ENCODE measurements around the gene HSD3B2.
"Not testable (repeated sequence)": the region's sequence is repeated elsewhere in the genome, so short reads cannot be mapped to it uniquely, and the experiment has no call there.

The HSD3B2 gene

DNA sequence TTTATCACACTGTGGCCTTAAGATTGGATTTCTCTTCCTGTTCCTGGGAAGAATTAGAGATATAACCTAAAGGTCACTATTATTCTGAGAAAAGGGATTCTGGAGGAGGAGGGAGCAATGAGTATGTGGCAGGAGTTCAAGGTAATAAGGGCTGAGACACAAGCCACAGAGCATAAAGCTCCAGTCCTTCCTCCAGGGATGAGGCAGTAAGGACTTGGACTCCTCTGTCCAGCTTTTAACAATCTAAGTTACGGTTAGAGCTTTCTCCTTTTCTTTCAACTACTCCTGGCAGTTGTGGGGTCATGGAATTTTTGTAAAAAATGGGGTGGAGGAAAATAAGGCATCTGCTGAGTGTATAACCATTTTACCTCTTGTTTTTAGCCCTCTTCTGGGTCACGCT lies at the start of gene HSD3B2:
Gene HSD3B2, plus strand, starts transcription at position 201 of the 400 bp plus-strand sequence. CDS start 270 bp downstream, outside the sequence.
- in situ Hi-C loops (cut with HindIII; ENCODE audit: low sequenced_read_pairs): no loop called here

DNA sequence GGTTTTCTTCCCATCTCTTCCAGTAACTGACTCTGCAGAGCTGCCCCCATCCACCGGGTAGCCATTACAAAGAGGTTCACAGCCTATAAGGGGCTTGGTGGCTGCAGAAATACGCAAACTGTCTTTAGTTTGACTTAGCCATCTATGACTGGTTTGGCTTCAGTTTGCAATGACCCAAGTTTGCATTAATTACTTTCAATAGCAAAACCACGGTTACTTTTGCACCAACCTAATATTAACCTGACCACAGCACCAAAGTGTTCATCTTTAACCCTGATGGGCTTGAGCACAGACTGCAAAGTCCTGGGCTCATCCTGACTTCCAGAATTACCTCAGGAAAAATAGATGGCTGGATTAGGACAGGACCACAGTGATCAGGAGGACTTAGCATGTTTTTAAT lies 48.5 kb upstream of the HSD3B2 start:
- in situ Hi-C loops (cut with HindIII; ENCODE audit: low sequenced_read_pairs): loop anchor here (5.0 kb wide), 1 partner anchor 44 kb away; no protein-coding TSS in a partner anchor

DNA sequence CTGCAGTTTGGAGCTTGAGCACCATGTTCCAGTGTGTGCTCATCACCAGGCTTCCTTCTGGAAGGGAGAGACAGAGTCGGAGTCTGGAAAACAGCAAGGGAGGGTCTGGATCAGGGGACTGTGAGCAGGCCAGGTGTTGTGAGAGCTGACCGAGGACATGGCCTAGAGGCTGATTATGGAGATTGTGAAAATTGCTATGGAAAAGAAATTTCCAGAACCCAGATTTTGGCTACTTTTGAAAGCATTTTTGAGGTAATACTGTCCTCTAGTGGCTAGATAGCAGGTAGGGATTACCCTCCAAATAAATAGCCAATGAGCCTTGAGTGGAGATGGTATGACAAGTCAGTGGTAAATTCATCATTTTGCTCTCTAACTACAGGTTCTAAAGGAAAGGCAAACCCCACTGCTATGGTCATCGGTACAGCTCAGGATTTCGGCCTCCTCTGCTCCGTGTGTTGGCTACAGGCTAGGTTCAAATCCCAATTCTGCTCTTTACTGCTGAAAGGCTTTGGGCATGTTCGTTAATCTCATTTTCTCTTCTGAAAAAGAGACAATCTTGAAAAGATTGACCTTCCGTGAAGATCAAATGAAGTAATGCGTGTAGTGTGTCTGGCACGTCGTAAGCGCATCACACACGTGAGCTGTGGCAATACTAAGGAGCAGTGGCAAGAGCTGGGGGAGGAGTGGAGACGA lies 47.4 kb upstream of the HSD3B2 start:
- in situ Hi-C loops (cut with HindIII; ENCODE audit: low sequenced_read_pairs): loop anchor here (5.0 kb wide), 1 partner anchor 45 kb away; no protein-coding TSS in a partner anchor

DNA sequence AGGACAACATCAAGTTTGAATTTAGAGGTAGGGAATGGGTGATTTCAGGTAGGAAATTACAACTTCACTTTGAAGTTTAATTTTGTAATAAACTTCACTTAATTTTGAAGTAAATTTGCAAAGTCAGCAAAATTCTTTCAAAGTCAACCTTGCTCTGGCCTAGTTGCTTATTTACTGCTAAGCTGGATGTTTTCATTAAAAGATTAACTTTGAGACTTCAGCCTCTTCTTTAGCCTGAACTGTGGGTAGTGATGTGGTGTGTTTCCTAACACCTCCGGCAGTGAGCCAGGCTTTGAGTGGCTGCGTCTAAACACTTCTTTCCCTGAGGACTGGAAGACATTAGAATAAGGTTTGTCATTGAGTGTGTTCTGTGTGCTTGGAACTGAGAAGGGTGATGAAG lies 46.4 kb upstream of the HSD3B2 start, which contains the start of gene HAO2:
Gene HAO2, plus strand, starts transcription at position 232 of the 400 bp plus-strand sequence. CDS start 12,301 bp downstream, outside the sequence.
- in situ Hi-C loops (cut with HindIII; ENCODE audit: low sequenced_read_pairs): loop anchor here (5.0 kb wide), 1 partner anchor 46 kb away; no protein-coding TSS in a partner anchor

DNA sequence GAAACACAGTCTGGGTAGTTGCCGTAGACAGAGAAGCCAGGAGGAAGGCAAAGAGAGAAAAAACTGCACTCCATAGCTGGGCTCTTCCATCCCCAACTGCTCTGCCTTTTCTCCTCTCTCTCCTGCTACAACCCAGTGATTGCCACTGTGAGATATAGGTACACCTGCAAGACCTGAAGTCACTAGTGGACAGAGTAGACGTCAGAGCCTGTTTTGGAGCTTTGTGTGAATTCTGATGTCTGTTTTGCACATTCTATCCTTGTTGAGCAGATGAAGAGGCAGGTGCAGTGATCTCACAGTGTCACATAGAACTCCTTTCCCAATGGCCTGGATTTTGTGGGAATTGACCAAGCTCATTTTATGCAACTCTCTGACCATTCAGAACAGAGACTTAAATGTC lies 44.2 kb upstream of the HSD3B2 start:
- in situ Hi-C loops (cut with HindIII; ENCODE audit: low sequenced_read_pairs): no loop called here

DNA sequence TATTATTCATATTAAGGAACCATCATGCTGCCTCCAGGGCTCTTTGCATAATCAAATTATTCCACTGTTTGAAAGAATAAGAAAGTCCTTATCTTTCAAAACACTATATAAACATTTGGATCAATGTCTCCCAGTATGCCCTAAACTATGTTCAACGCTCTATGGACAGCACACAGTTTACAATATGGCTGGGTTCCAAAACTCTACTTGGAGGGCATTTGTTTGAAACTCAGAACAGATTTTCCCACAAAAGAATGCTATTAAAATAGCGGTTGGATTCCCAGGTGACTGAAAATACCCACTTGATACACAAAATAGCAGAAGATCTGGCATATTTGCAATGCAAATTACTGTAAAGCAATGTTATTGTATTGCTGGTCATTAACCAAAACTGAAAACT lies 43.1 kb upstream of the HSD3B2 start:
- in situ Hi-C loops (cut with HindIII; ENCODE audit: low sequenced_read_pairs): no loop called here

DNA sequence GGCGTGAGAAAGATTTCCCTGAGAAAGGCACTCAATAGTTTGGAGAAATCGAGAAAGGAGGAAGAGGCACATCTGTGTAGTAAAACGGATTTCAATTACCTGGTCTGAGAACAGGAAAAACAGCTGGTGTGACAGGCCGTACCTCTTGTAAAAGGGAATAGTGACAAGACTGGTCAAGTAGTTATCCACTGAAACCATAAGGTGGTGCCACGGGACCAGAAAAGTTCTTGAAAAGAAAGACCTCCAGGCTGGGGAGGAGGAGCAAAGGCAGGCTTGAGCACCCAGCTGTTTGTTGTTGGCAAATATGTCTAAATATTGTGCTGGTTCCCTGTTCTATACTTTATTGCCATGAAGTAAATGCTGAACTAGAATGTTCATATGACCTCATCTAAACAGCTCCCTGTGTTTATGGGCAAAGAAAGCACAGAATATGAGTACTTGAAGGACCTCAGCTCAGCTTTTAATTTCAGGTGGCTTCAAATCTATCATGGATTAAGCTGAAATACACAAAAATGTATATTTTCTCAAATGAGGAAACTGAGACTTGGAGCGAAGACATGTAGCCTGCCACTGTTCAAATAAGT lies 42.4 kb upstream of the HSD3B2 start:
- in situ Hi-C loops (cut with HindIII; ENCODE audit: low sequenced_read_pairs): no loop called here

DNA sequence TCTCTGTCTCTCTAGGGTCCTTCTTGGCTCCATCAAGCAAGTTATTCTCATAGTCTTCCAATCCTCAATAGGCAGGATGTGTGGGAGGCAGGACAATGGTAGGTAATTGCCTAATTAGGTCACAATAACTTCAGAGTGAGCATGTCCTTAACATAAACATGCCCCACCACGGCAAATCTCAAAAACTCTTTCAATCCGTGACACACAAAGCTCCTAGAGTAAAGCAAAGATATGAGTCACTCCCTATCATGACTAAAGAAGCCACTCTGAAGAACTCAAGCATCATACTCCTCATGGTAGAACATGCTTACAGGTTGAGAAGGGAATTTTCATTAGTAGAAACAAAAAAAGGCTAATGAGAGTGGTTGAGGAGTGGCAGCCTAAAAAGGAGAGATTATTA lies 41.5 kb upstream of the HSD3B2 start:
- in situ Hi-C loops (cut with HindIII; ENCODE audit: low sequenced_read_pairs): no loop called here

DNA sequence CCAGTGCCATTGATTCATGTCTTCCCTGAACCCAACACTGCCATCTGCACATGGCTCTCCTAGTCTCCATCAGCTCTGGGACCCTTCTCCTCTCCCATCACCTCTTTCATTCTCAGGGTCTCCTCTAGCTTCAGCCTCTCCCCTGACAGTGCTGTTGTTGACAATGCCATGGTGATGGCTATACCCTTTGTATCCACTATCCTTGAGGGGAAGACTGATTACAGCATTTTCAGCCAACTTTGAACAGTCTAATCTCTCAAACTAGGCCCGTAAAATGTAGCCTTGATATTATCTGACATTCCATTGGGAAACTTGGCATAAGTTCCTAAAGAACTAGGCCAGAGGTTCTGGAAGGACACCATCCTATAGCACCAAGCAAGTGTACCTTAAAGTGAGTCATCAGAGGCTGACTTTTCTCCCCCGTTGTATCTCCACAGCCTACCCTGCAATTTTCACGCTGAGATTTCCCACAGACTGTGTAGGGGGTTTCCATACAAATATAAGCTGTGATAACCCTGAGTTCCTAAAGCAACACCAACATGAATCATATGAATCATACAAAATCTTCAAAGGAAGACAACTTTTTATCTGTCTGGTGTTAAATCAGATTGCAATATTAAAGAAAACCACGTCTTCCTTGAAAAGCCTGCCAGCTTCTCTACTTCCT lies 40.6 kb upstream of the HSD3B2 start:
- in situ Hi-C loops (cut with HindIII; ENCODE audit: low sequenced_read_pairs): no loop called here

DNA sequence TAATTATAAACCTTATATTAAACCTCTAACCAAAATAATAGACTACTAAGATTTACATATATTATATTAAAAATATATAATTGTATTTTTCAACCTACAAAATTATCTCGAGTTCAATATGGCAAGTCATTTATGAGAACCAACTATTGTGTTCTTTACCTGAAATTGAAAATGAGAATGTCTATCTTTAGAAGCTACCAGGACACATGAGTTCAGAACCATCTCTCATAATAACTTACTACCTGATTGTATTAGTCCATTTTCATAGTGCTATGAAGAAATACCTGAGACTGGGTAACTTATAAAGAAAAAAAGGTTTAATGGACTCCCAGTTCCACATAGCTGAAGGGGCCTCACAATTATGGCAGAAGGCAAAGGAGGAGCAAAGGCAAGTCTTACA lies 39.6 kb upstream of the HSD3B2 start:
- in situ Hi-C loops (cut with HindIII; ENCODE audit: low sequenced_read_pairs): no loop called here

DNA sequence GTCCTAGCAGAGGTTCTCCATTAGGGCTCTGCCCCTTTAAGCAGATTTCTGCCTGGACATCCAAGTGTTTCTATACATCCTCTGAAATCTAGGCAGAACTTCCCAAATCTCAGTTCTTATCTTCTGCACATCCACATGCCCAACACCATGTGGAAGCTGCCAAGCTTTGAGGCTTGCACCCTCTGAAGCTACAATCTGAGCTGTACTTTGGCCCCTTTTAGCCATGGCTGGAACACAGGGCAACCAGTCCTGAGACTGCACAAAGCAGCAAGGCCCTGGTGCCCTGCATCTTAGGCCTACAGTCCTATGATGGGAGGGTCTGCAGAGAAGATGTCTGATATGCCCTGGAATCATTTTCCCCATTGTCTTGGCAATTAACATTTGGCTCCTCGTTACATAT lies 38.4 kb upstream of the HSD3B2 start:
- in situ Hi-C loops (cut with HindIII; ENCODE audit: low sequenced_read_pairs): no loop called here

DNA sequence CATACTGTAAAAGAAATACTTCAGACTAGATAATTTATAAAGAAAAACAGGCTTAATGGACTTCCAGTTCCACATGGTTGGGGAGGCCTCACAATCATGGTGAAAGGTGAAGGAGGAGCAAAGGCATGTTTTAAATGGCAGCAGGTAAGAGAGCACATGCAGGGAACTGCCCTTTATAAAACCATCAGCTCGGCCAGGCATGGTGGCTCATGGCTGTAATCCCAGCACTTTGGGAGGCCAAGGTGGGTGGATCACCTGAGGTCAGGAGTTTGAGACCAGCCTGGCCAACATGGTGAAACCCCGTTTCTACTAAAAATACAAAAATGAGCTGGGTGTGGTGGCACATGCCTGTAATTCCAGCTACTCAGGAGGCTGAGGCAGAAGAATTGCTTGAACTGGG lies 37.4 kb upstream of the HSD3B2 start:
- in situ Hi-C loops (cut with HindIII; ENCODE audit: low sequenced_read_pairs): not testable (repeated sequence)

DNA sequence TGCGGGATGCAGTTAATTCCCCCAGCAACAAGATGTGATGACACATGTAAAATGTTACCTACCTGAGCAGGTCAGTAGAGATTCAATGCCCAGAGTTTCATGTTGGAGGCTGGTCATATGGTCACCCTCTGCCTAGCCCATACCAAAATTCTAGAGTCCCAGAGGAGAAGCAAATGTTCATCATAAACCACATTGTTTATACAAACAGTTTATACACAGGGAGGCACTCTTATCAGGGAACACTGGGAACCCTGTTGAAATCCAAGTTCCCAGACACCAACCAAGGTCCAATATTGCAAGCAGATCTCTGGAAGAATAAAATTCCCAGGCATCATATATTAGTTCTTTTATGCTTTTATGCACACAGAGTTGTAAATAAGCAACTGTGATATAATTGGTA lies 35.8 kb upstream of the HSD3B2 start:
- in situ Hi-C loops (cut with HindIII; ENCODE audit: low sequenced_read_pairs): no loop called here

DNA sequence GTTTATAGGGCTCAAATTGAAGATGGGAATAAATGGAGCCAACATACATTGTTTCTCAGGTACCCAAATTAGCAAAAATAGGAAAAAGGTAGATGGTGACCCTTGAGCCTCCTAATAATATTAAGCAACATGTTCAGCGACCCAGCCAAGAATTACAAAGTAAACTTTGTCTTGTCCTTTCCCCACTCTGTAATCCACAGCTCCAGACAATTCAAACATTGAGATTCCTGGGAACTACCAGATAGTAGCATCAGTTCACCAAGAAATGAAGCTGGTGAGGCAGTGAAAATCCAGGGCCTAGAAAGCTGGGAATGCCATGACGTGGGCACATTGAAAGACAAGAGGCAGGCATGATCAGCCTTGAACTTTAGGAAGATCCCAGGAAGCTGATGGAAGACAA lies 34.6 kb upstream of the HSD3B2 start:
- in situ Hi-C loops (cut with HindIII; ENCODE audit: low sequenced_read_pairs): loop anchor here (5.0 kb wide), 1 partner anchor 88 kb away; no protein-coding TSS in a partner anchor

DNA sequence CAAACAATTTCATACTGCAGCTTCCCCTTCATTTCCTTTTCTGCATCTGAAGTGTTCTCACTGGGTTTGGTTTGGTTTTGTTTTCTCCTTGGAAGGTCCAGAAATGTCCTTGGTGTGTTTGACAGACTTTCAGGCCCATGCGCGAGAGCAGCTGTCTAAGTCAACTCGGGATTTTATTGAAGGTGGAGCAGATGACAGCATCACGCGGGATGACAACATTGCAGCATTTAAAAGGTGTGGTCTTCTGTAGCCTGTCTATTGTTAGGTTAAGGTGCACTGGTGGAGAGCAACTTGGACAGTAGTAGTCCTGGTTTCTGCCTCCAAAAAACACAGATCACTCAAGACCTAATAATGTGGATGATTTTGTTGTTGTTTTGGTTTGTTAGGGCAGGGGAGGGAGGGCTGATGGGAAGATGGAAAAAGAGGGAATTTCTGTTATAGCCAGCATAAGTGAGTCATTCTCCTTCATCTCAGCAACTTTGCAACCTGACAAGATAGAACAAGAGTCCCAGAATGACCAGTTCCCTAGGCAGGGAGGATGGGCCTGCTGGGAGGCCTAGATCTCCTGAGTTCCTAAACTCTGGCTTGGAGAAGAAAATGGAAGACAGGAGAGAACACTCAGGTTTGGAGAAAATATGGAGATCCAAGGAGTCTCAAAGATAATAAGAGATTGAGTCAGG lies 33.8 kb upstream of the HSD3B2 start:
- in situ Hi-C loops (cut with HindIII; ENCODE audit: low sequenced_read_pairs): loop anchor here (5.0 kb wide), 1 partner anchor 89 kb away; no protein-coding TSS in a partner anchor

DNA sequence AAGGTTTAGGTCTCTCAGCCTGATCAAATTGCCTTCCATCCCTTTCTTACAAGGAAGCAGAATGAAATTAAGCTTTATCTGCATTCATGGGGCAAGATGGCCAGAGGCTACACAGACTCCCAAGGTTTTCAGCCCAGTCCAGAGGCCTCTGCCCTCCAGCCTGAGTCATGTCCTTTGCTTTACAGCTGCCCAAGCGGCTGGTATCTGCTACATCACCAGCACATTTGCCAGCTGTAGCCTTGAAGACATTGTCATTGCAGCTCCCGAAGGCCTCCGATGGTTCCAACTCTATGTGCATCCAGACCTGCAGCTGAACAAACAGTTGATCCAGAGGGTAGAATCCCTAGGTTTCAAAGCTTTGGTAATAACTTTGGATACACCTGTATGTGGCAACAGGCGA lies 30.4 kb upstream of the HSD3B2 start:
- in situ Hi-C loops (cut with HindIII; ENCODE audit: low sequenced_read_pairs): loop anchor here (5.0 kb wide), 1 partner anchor 92 kb away; no protein-coding TSS in a partner anchor

DNA sequence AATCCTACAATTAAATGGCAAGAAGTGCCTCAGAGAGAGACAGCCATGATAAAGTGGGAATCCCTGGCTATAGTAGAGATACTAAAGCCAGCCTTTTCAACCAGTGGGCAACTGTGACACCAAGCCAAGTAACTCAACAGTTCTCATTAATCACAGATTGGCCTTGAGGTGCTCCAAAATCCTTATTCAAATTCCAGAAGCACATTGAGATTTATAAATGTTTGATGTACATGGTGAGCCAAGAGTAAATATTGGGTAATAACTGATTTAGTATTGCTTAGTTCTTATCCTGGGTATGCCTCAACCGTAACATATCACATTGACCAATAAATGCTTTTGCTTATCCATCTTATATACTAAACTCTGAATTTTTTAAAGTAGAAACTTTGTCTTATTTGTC lies 29.3 kb upstream of the HSD3B2 start:
- in situ Hi-C loops (cut with HindIII; ENCODE audit: low sequenced_read_pairs): no loop called here

DNA sequence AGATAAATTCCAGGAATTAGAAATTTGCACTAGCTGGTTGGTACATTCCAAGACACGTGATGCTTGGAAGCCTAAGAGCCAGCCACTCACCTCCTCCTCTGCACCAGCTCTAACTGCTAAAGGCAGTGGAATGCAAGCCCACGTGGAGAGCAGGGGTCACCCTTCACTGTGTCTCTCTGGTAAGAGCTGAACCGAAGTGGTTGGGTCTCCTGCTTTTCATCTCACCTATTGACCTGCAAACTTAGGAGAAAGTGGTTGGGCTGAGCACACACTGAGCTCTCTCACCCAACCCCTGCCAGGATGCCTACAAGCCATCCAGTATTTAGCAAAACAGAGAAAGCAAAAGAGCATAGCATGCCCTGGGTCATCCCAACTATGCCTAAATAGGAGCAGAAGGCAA lies 27.1 kb upstream of the HSD3B2 start:
- in situ Hi-C loops (cut with HindIII; ENCODE audit: low sequenced_read_pairs): no loop called here

DNA sequence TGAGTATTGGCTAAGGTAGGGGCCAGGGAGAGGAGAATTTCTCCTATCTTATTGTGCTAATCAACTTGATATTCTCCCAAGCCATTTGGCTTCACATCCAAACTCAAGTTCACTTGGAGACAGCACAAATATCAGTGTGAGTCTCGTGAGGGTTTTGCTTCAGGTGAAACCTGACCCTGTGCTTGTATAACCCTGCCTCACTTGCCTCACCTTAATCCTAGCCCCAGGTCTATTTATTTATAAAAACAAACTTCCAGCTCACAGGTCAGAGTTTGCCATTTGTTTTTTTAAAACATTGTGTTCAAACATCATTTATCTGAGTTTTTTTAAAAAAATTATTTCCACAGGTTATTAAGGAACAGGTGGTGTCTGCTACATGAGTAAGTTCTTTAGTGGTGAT lies 26.5 kb upstream of the HSD3B2 start:
- in situ Hi-C loops (cut with HindIII; ENCODE audit: low sequenced_read_pairs): no loop called here

DNA sequence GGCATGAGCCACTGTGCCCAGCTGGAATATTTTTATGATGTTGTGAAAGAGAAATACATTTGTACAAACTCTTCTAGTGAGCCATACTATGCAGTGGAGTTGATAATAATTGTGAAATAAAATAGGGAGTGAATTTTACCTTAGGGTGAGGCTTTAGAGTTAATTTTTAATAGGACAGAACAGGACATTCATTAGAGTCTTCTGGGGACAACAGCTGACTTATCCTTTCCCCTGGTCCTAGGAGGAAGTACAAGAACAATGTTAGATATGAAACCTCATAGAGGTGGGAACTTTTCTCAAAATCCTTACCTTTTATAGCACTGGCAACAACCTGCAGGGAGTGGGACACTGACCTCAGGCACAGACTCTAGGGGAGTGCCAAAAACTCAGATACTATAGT lies 24.4 kb upstream of the HSD3B2 start:
- in situ Hi-C loops (cut with HindIII; ENCODE audit: low sequenced_read_pairs): no loop called here

DNA sequence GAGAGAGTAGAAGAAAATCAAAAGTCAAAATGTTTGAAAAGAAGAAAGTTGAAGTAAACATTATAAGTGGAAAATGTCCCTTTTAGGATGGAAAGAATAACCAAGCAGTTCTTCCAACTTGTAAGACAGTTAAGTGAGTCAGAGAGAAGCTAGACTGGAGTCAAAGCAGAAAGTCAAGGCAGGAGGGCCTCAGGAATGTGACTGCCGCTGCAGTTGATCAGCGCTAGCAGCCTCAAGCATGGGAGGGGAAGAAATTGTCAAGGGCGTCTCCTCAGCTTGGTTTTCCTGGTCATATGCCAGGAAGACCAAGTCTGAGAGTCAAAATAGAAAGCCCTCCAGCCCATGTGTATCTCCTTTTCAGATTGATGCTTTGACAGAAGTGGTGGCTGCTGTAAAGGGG lies 23.2 kb upstream of the HSD3B2 start:
- in situ Hi-C loops (cut with HindIII; ENCODE audit: low sequenced_read_pairs): no loop called here

All from endothelial cell of hepatic sinusoid (primary cell).